CD4-positive, alpha-beta T cell (primary cell): Measurements from ENCODE around the gene LGALS4. TPM values are rescaled to one million over a fixed set of nuclear protein-coding genes. Genes with fewer than 3 reads are reported as not detected.

Source experiments
- ATAC-seq: fragments of 200-7000 bp; cut with Tn5 transposase; one replicate; pipeline ENCODE4 v1.10.0; 2022; ENCODE audit warnings: mild to moderate bottlenecking; ENCODE audit not compliant: poor library complexity
- CTCF ChIA-PET: fragments of 350-600 bp; sonication (Branson Sonifier 250); formaldehyde crosslinking; loops from one replicate; lab custom pipeline; 2021; ENCODE audit warnings: antibody characterized with exemption, inconsistent platforms; lab: Charles Lee
- POLR2A ChIA-PET: fragments of 350-600 bp; sonication (Branson Sonifier 250); formaldehyde crosslinking; loops from one replicate; lab custom pipeline; 2021; ENCODE audit warnings: antibody characterized with exemption, inconsistent platforms; lab: Charles Lee
- DNase-seq, 14 experiments: peaks; one replicate each; pipeline ENCODE4 v3.0.0-alpha.2; 2013 to 2020; ENCODE audit warnings: mixed read lengths in 2 of 14
- H3K27ac ChIP-seq, 2 donors: one replicate each; pipeline versions ENCODE4 v1.5.1 to v1.7.0; 2013; ENCODE audit warnings: low read length in 2 of 2, low read depth in 1 of 2, mild to moderate bottlenecking in 1 of 2
- H3K27me3 ChIP-seq, 2 experiments: 1 replicate in 1 of 2; 2 replicates in 1 of 2; pipeline versions ENCODE4 v1.6.1 to v1.7.0; 2013; ENCODE audit warnings: low read length in 2 of 2, control low read depth in 1 of 2, mild to moderate bottlenecking in 1 of 2, moderate library complexity in 1 of 2; ENCODE audit not compliant: insufficient read depth in 2 of 2, control insufficient read depth in 1 of 2
- H3K36me3 ChIP-seq: one replicate; pipeline ENCODE4 v1.6.1; 2013; ENCODE audit warnings: low read length, control low read depth; ENCODE audit not compliant: insufficient read depth
- H3K4me1 ChIP-seq: one replicate; pipeline ENCODE4 v1.6.1; 2013; ENCODE audit warnings: low read length, control low read depth; ENCODE audit not compliant: insufficient read depth
- H3K4me3 ChIP-seq: one replicate; pipeline ENCODE4 v1.5.1; 2013; ENCODE audit warnings: mild to moderate bottlenecking, low read length, moderate library complexity
- H3K9me3 ChIP-seq, 2 experiments: 1 replicate in 1 of 2; 2 replicates in 1 of 2; pipeline versions ENCODE4 v1.6.1 to v1.7.0; 2013; ENCODE audit warnings: low read length in 2 of 2, mild to moderate bottlenecking in 2 of 2, control low read depth in 1 of 2, moderate library complexity in 1 of 2; ENCODE audit not compliant: control insufficient read depth in 1 of 2, insufficient read depth in 1 of 2
- H3K27ac Mint-ChIP-seq: one replicate; pipeline ENCODE4 v1.8.0; 2020; ENCODE audit warnings: mixed read lengths
- H3K27me3 Mint-ChIP-seq: one replicate; pipeline ENCODE4 v1.8.0; 2021; ENCODE audit warnings: mixed read lengths
- H3K36me3 Mint-ChIP-seq: one replicate; pipeline ENCODE4 v1.8.0; 2021; ENCODE audit warnings: low read depth, mixed read lengths
- H3K4me1 Mint-ChIP-seq: one replicate; pipeline ENCODE4 v1.8.0; 2021; ENCODE audit warnings: low read depth, mixed read lengths
- H3K4me3 Mint-ChIP-seq: one replicate; pipeline ENCODE4 v1.8.0; 2020; ENCODE audit warnings: mild to moderate bottlenecking, mixed read lengths
- H3K9me3 Mint-ChIP-seq: one replicate; pipeline ENCODE4 v1.8.0; 2020; ENCODE audit warnings: mixed read lengths
- CTCF ChIP-seq: fragments of 200-600 bp; IDR thresholded peaks from one replicate; pipeline ENCODE4 v1.8.0; 2022; ENCODE audit warnings: antibody characterized with exemption, mild to moderate bottlenecking
- intact Hi-C, 2 experiments: fragments of 100-400 bp; cut with DNase I in 1 of 2; cut with micrococcal nuclease in 1 of 2; formaldehyde crosslinking; loops; one replicate each; pipeline versions ENCODE4 v1.15.1 to v1.9.0; 2023 to 2025; cut with DNase I, micrococcal nuclease
- total RNA-seq, 174 experiments: library from RNA in 2 of 174; stranded (reverse) in 2 of 174; gene quantifications; one replicate each; pipeline ENCODE4 v1.2.3 and lab custom pipeline; 2021 to 2026

LGALS4 gene
- total RNA-seq, 2 experiments from 2014 or later: 2.3 to 3.1 TPM

GRCh38 chr19:38852231-38853044 is 39.7 kb upstream of the LGALS4 start:
- peaks cover 13% of the 10 kb centered on the region for H3K36me3 ChIP-seq
- no peaks in the 10 kb centered on the region for H3K27me3 ChIP-seq
- peak in 13 of 14 experiments; percentile 40 to 86 (median 61) for DNase-seq
- H3K36me3 Mint-ChIP-seq: peaks cover 47% of the 10 kb centered on the region
- intact Hi-C loops: loop anchor here in 1 of 2 experiments (1.0 kb wide), 1 partner anchor 17 kb away; no protein-coding TSS in a partner anchor
- no peaks in the 10 kb centered on the region for H3K27me3 Mint-ChIP-seq
- H3K4me3 Mint-ChIP-seq: peak overlapping the region; percentile 92
- H3K4me3 ChIP-seq: peak overlapping the region; percentile 97
- no peaks in the 10 kb centered on the region for H3K9me3 Mint-ChIP-seq
- CTCF ChIA-PET: interaction anchor here (1.1 to 3.2 kb wide), 5 partner anchors 10 to 83 kb away, joined by 3 to 11 read pairs (median 5); partner anchors contain the start of genes MRPS12 and SARS2
- peaks cover 52% of the 10 kb centered on the region for H3K4me1 ChIP-seq
- no peak for TF ChIP-seq CTCF
- H3K27ac ChIP-seq: peak overlapping the region; percentile 78 to 93
- peak overlapping the region; percentile 97 for H3K27ac Mint-ChIP-seq
- POLR2A ChIA-PET: interaction anchor here (1.0 to 9.1 kb wide), 12 partner anchors 11 to 478 kb away, joined by 3 to 170 read pairs (median 12); partner anchors contain the start of genes ACTN4, ECH1, FAM98C and MRPS12
- ATAC-seq: no peak
- H3K4me1 Mint-ChIP-seq: peaks cover 52% of the 10 kb centered on the region
- no peaks in the 10 kb centered on the region for H3K9me3 ChIP-seq

GRCh38 chr19:38851622-38852230 is 39.0 kb upstream of the LGALS4 start:
- Mint-ChIP-seq H3K27me3 (no peaks in the 10 kb centered on the region), H3K9me3 (no peaks in the 10 kb centered on the region), H3K27ac (peak overlapping the region; percentile 97), H3K4me1 (peaks cover 52% of the 10 kb centered on the region), H3K4me3 (peak overlapping the region; percentile 98), H3K36me3 (peaks cover 54% of the 10 kb centered on the region)
- Histone ChIP-seq H3K27ac (peak overlapping the region; percentile 92 to 95), H3K4me1 (peaks cover 53% of the 10 kb centered on the region), H3K27me3 (no peaks in the 10 kb centered on the region), H3K9me3 (no peaks in the 10 kb centered on the region), H3K4me3 (peak overlapping the region; percentile 97), H3K36me3 (peaks cover 20% of the 10 kb centered on the region)
- TF ChIP-seq CTCF: no peak
- DNase-seq (peak; percentile 78 to 95 (median 87)), ATAC-seq (no peak)
- intact Hi-C loops: loop anchor here (1.0 to 2.0 kb wide), 2 partner anchors 17 to 18 kb away; no protein-coding TSS in a partner anchor
- ChIA-PET CTCF (interaction anchor here (1.4 to 3.2 kb wide), 3 partner anchors 18 to 82 kb away, joined by 5 to 11 read pairs (median 7); no protein-coding TSS in a partner anchor), POLR2A (interaction anchor here (0.6 to 9.1 kb wide), 14 partner anchors 10 to 584 kb away, joined by 3 to 170 read pairs (median 8); partner anchors contain the start of genes ACTN4, ECH1, FAM98C and MRPS12)
